ENCODE measurements around the gene VSTM4. TPM values are rescaled to one million over a fixed set of nuclear protein-coding genes. Genes with fewer than 3 reads are reported as not detected.
A peak's percentile ranks its signal among the peaks of the same experiment; 100 is the strongest.

Gene VSTM4
- total RNA-seq, 1 experiment from 2014 or later = 0.13 TPM

DNA sequence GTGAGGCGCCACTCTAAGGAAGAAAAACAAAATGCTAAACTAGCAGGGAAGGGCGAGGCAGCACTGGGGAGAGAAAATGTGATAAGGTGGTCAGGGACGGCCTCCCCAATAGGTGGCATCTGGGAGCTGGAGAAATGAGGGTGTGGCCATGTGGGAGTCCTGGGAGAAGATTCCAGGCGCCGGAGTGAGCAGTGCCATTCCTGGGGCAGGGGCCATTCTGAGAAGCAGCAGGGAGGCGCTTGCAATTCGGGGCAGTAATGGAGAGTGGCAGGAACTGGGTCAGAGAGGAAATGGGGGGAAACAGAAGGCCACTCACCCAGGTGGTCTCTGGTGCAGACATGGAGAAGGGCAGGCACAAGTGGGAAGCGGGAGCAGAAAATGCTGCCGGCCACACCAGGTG, 113.9 kb downstream of the VSTM4 start:
- peak; percentile 75 for ATAC-seq
- no peak for DNase-seq (ENCODE audit: low read depth, low spot score)
- Histone ChIP-seq H3K4me1 (ENCODE audit: control insufficient read depth, insufficient read depth, low read length) (no peaks in the 10 kb centered on the region), H3K36me3 (ENCODE audit: control insufficient read depth, insufficient read depth, low read length) (no peaks in the 10 kb centered on the region), H3K9me3 (ENCODE audit: control insufficient read depth, insufficient read depth, low read depth, low read length) (no peaks in the 10 kb centered on the region), H3K27ac (ENCODE audit: low read length) (no peak overlapping the region), H3K4me3 (ENCODE audit: low read depth in 2 of 2, low read length in 2 of 2) (no peak overlapping the region), H3K27me3 (ENCODE audit: control insufficient read depth, insufficient read depth, low read length) (no peaks in the 10 kb centered on the region)
- TF ChIP-seq, protein P1, sequence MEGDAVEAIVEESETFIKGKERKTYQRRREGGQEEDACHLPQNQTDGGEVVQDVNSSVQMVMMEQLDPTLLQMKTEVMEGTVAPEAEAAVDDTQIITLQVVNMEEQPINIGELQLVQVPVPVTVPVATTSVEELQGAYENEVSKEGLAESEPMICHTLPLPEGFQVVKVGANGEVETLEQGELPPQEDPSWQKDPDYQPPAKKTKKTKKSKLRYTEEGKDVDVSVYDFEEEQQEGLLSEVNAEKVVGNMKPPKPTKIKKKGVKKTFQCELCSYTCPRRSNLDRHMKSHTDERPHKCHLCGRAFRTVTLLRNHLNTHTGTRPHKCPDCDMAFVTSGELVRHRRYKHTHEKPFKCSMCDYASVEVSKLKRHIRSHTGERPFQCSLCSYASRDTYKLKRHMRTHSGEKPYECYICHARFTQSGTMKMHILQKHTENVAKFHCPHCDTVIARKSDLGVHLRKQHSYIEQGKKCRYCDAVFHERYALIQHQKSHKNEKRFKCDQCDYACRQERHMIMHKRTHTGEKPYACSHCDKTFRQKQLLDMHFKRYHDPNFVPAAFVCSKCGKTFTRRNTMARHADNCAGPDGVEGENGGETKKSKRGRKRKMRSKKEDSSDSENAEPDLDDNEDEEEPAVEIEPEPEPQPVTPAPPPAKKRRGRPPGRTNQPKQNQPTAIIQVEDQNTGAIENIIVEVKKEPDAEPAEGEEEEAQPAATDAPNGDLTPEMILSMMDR (IDR thresholded peaks at IDR 0.05) = 0 out of 2 replicates have a peak, but pooled peaks have one; percentile 32
- TF ChIP-seq, protein P2, sequence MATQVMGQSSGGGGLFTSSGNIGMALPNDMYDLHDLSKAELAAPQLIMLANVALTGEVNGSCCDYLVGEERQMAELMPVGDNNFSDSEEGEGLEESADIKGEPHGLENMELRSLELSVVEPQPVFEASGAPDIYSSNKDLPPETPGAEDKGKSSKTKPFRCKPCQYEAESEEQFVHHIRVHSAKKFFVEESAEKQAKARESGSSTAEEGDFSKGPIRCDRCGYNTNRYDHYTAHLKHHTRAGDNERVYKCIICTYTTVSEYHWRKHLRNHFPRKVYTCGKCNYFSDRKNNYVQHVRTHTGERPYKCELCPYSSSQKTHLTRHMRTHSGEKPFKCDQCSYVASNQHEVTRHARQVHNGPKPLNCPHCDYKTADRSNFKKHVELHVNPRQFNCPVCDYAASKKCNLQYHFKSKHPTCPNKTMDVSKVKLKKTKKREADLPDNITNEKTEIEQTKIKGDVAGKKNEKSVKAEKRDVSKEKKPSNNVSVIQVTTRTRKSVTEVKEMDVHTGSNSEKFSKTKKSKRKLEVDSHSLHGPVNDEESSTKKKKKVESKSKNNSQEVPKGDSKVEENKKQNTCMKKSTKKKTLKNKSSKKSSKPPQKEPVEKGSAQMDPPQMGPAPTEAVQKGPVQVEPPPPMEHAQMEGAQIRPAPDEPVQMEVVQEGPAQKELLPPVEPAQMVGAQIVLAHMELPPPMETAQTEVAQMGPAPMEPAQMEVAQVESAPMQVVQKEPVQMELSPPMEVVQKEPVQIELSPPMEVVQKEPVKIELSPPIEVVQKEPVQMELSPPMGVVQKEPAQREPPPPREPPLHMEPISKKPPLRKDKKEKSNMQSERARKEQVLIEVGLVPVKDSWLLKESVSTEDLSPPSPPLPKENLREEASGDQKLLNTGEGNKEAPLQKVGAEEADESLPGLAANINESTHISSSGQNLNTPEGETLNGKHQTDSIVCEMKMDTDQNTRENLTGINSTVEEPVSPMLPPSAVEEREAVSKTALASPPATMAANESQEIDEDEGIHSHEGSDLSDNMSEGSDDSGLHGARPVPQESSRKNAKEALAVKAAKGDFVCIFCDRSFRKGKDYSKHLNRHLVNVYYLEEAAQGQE (IDR thresholded peaks at IDR 0.05; ENCODE audit: insufficient read depth in 1 of 2, low read depth in 2 of 2, low read length in 1 of 2) = no peak
- ChIA-PET POLR2A (no interaction called here), CTCF (no interaction called here)
- intact Hi-C loops (cut with micrococcal nuclease; ENCODE audit: unreplicated experiment) (no loop called here), in situ Hi-C loops (cut with HindIII; ENCODE audit: low pct_unique_long_range_greater_than_20kb, low sequenced_read_pairs) (no loop called here)
- no TSS peak for BruUV-seq (replicated peaks)

DNA sequence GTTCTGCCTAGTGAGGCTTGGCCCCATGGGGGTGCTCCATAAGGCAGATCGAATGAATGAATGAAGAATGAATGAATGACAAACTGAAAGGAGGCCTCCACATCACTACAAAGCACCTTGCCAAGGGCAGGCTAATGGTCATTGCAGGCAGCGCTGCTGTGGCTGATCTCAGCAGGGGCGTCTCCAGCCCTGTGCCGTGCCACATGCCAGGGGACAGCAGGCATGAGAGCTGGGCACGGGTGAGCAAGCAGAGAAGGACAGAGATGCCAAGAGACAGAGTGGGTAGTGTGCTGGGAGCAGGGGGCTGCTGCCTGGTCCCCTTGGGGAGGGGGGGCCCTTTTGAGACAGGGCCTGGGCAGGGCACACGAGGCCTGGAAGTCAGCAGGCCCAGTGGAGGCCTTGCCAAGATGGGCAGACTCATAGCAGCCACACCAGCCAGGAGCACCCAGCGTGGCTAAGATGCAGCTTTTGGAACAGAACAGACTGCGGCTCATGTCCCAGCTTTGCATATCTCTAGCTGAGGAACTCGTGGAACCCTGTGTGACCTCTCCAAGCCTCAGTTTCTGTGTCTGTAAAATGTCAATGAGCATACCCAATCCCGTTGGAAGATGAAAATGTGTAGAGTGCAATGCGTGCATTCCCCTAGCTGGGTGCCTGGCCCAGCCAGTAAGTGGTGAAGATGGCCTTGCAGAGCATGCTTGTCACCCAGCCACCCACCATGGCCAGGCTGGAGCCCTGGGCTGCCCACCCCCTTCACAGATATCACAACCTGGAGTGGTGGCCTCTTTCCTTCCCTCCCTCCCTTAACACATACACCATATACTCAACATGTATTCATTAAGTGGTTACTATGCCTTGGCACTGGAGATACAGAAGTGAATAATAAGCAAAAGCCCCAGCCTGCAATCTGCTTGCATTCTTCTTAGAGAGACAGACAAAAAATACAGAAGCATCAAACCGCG, 114.6 kb downstream of the VSTM4 start:
- H3K27me3 ChIP-seq (ENCODE audit: control insufficient read depth, insufficient read depth, low read length) = no peaks in the 10 kb centered on the region
- ATAC-seq = no peak
- no peak for DNase-seq (ENCODE audit: low read depth, low spot score)
- no peak overlapping the region for H3K27ac ChIP-seq (ENCODE audit: low read length)
- ChIA-PET CTCF (no interaction called here), POLR2A (no interaction called here)
- intact Hi-C loops (cut with micrococcal nuclease; ENCODE audit: unreplicated experiment) = no loop called here
- no peaks in the 10 kb centered on the region for H3K4me1 ChIP-seq (ENCODE audit: control insufficient read depth, insufficient read depth, low read length)
- in situ Hi-C loops (cut with HindIII; ENCODE audit: low pct_unique_long_range_greater_than_20kb, low sequenced_read_pairs) = no loop called here
- TF ChIP-seq, protein P1 (IDR thresholded peaks at IDR 0.05) = no peak
- TF ChIP-seq, protein P2 (IDR thresholded peaks at IDR 0.05; ENCODE audit: insufficient read depth in 1 of 2, low read depth in 2 of 2, low read length in 1 of 2) = no peak
- TF ChIP-seq POLR2AphosphoS5 (IDR thresholded peaks at IDR 0.05; ENCODE audit: low read depth, low read length) = no peak
- TF ChIP-seq TCF7L2 (IDR thresholded peaks at IDR 0.05; ENCODE audit: low read depth, low read length) = no peak
- no peak for TF ChIP-seq SIN3A (IDR thresholded peaks at IDR 0.05; ENCODE audit: borderline replicate concordance, insufficient read depth, low read depth, low read length)
- BruUV-seq (replicated peaks) = no TSS peak
- no peak overlapping the region for H3K4me3 ChIP-seq (ENCODE audit: low read depth in 2 of 2, low read length in 2 of 2)
- no peaks in the 10 kb centered on the region for H3K36me3 ChIP-seq (ENCODE audit: control insufficient read depth, insufficient read depth, low read length)
- no peaks in the 10 kb centered on the region for H3K9me3 ChIP-seq (ENCODE audit: control insufficient read depth, insufficient read depth, low read depth, low read length)
